GM18907 (cell line): ENCODE results near the gene CYP46A1.
"Not testable (repeated sequence)": the region's sequence is repeated elsewhere in the genome, so short reads cannot be mapped to it uniquely, and the experiment has no call there.

ENCODE experiments used
- ATAC-seq: cut with Tn5 transposase; IDR thresholded peaks from one replicate; pipeline ENCODE4 v1.9.1; 2021; ENCODE audit warnings: mild to moderate bottlenecking, moderate library complexity; ENCODE audit not compliant: unreplicated experiment

CYP46A1 gene

GRCh38 chr14:99656171-99656570 lies 27.9 kb upstream of the CYP46A1 start:
- no peak for ATAC-seq

- ATAC-seq = no peak
Measured at GRCh38 chr14:99657645-99658155, 26.4 kb upstream of the CYP46A1 start.

- ATAC-seq = no peak
Measured at GRCh38 chr14:99658218-99658845, 25.8 kb upstream of the CYP46A1 start.

- no peak for ATAC-seq
Measured at GRCh38 chr14:99659333-99659741, 24.8 kb upstream of the CYP46A1 start.

GRCh38 chr14:99660006-99660566 lies 24.0 kb upstream of the CYP46A1 start:
- no peak for ATAC-seq

- no peak for ATAC-seq
Measured at GRCh38 chr14:99660794-99661193, 23.3 kb upstream of the CYP46A1 start.

- ATAC-seq = not testable (repeated sequence)
Measured at GRCh38 chr14:99661206-99661605, 22.9 kb upstream of the CYP46A1 start.

- ATAC-seq = no peak
Measured at GRCh38 chr14:99662846-99663245, 21.3 kb upstream of the CYP46A1 start.

GRCh38 chr14:99663386-99664057 lies 20.6 kb upstream of the CYP46A1 start:
- no peak for ATAC-seq

GRCh38 chr14:99664058-99664936 lies 19.8 kb upstream of the CYP46A1 start:
- ATAC-seq = no peak

GRCh38 chr14:99664937-99665273 lies 19.2 kb upstream of the CYP46A1 start:
- ATAC-seq = no peak

- no peak for ATAC-seq
Measured at GRCh38 chr14:99666533-99666932, 17.6 kb upstream of the CYP46A1 start.

- no peak for ATAC-seq
Measured at GRCh38 chr14:99667045-99667444, 17.1 kb upstream of the CYP46A1 start.

GRCh38 chr14:99667821-99668220 lies 16.3 kb upstream of the CYP46A1 start:
- ATAC-seq = no peak

GRCh38 chr14:99668307-99669295 lies 15.5 kb upstream of the CYP46A1 start:
- no peak for ATAC-seq

GRCh38 chr14:99670361-99671234 lies 13.5 kb upstream of the CYP46A1 start:
- no peak for ATAC-seq

GRCh38 chr14:99671235-99672224 lies 12.6 kb upstream of the CYP46A1 start:
- no peak for ATAC-seq
